Loucy (cell line): ENCODE measurements around the gene EYA3.

Experiments
- CTCF ChIP-seq: fragments of 200-600 bp; sonication (generic); conservative IDR thresholded peaks from 2 replicates; pipeline ENCODE4 v1.5.1; 2014; ENCODE audit warnings: mild to moderate bottlenecking, antibody characterized with exemption, low read length
- EZH2phosphoT487 ChIP-seq: fragments of 200-600 bp; IDR thresholded peaks from 2 replicates; pipeline ENCODE4 v1.6.1; 2018; ENCODE audit warnings: antibody characterized with exemption, mild to moderate bottlenecking, moderate library complexity, borderline replicate concordance

DNA sequence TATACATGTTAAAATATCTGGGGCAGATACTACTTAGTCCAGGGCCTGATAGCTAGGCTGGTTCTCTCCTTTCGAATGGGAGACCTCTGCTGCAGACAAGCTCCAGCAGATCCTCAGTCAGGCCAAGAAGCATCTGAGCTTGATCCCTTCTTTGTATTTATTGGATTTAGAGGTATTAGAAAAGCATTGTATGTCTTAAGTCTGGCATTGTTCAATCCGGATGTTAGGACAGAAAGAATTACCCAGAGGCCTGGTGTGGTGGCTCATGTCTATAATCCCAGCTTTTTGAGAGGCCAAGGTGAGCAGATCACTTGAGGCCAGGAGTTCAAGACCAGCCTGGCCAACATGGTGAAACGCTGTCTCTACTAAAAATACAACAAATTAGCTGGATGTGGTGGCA is 21.2 kb upstream of the EYA3 start:
- TF ChIP-seq CTCF, result no peak
- TF ChIP-seq EZH2phosphoT487, result no peak
